NCI-H187 (cell line): ENCODE data around the gene ZBTB7B.

ENCODE experiments used
- DNase-seq, 2 experiments: peaks; one replicate each; lab custom pipeline; 2025; lab: John Stamatoyannopoulos, UW

ZBTB7B gene

DNA sequence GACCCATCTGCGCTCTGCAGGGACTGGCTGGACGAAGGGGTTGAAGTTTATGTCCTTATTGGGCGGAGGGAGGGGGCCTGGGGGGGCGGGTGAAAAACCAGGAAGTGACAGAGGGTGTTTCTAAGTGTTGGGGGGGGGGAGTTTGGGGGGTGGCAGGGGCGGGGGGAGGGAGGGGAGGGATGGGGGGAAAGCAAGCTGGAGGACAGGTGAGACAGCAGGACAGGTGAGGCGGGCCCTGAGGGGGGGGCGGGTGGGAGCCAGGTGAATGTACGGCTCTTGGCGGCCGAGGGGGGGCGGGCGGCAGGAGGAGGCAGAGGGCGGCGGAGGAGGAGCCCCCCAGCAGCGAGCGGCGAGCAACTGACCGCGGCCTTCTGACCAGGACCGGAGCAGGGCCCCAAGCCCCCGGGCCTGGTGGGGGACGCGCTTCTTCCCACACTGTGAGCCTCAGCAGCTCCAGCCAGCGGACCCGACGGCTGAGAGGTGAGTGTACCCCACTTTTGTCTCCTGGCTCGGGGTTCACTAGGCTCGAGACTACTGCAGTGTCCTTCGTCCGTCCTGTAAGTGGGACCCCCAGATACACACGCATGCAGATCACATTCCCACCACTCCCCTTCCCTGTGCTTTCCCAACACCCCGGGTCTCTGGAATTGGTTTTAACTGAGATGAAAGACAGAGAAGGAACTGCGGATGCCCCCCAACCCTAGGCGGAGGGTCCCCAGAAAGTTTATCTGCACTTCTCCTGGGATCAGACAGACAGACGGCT is at the start of gene ZBTB7B:
ZBTB7B (plus strand) TSS at position 339 of the 763 bp plus-strand sequence. CDS start 11,859 bp downstream, outside the sequence.
- peak in 1 of 2 experiments; percentile 89 for DNase-seq

DNA sequence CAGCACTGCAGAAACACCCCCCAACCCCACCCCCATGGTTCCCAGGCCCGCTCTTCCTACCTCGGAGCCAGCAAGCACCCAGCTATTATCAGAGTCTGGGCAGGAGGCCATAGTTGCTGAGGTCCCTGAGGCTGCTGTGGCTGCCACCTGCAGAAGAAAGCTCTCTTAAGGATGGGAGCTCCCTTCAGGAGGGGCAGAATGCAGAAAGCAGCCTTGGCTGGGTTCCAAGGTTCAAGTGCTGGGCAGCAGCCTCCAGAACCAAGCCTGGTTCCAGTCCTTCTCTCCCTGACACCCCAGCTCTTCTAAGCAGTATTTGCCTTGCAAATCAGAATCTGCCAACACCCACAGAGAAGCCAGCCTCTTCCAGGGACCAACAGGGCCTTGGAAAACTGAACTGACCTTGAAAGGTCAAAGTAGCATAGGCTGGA is 49.0 kb upstream of the ZBTB7B start:
- peak in 1 of 2 experiments; percentile 15 for DNase-seq

DNA sequence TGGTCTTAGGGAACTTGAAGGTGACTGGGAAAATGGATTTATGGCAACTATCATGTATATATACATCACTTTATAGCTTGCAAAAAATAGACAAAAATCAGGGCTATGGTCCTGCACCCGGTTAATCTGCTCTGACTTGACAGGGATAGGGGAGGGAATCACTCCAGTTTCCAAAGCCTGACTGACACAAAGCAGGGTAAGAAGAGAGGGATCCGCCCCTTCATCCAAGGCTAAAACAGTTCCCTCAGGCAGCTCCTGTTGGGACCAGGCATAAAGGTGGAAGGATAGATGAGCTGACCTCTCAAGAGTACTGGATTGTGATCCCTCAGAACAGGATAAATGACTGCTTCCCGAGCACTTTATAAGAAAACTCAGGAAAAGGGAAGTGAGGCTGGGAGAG is 48.1 kb upstream of the ZBTB7B start:
- DNase-seq, result no peak

DNA sequence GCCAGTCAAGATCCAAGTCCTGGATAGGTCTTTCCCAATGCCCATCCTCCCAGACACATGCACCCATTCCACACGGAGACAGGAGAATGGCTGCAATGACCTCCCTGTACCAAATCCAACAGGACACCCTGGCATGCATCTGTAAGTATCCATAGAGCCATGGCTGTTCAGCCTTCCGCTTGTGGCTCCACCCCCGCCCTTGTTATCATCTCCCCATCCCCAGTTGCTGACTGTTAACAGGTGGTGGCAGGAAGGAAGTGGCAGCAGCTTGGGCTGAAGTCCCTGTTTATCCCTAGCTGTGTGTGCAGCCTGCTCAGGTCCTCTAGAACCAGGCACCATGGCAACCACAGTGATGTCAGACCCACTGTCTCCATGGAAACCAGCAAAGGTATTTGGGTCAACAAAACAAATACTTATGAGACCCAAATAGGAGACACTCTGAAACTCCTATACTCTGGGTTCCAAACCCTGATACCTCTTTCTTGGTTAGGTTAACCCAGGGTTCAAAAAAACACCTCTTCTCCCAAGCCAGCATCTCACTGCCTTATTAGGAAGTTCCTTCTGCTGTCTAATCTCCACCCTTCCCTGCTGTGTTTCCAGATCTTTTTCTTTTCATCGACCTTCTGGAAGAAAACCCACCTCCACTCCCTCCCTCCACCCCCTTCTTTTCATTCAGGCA is 47.4 kb upstream of the ZBTB7B start:
- peak in 1 of 2 experiments; percentile 16 for DNase-seq

DNA sequence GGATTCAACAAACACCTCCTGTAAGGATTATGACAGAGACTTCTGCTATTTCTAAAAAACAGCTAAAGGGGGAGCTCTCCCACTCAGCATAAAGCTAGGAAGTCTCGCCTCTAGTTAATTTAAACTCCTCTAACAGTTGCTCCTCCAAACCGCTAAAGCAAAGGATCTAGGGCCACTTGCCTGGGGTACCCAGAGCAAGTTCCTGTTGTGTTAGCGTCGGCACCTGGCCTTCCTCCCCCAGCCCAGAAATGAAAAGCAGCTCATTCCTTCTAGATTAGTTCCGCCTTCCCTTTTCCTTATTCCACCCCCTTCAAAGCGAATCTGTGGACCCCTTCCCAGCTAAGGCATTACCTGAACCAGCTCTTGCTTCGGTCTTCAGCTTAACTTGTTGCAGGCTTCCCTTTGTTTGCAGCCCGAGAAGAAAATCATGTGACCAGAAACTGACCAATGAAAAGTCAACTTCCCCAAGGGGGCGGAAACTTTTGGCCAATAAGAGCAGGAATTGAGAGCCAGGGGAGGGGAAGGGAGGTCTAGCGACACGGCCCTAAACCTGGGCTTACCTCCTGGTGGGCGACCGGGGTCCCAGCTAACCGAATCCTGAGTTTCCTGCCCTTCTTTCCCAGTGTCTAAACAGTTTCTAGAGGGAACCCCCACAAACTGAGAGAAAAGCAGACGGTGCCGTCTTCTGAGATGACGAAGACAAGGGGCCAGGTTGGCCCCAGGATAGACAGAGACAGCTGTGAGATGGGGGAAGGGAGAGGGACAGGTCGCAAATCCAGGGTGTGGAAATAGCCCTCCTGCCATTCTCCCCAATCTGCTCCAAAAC is 46.7 kb upstream of the ZBTB7B start, which contains the start of gene PBXIP1:
PBXIP1 (minus strand) TSS at position 382 of the 826 bp plus-strand sequence. CDS start 2,378 bp downstream, outside the sequence.
- DNase-seq, result peak; percentile 88 to 97

DNA sequence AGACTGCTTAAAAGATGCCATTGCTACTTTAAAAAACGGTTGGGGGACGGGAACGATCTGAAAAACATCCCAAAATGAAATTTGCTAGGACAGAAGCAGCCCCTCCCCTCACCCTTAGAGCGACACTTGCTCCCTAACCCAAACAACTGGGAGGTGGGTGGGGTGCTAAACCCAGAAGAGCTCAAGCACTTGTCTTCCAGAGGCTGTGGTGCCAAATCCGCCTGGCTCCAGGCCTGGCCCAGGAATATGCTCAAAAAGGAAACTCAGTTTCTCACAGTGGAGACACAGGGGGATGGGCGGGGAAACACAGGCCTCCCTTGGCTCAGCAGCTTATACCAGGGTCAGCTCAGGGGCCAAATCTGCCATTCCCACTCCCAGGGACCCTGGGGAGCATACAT is 46.1 kb upstream of the ZBTB7B start:
- no peak for DNase-seq

DNA sequence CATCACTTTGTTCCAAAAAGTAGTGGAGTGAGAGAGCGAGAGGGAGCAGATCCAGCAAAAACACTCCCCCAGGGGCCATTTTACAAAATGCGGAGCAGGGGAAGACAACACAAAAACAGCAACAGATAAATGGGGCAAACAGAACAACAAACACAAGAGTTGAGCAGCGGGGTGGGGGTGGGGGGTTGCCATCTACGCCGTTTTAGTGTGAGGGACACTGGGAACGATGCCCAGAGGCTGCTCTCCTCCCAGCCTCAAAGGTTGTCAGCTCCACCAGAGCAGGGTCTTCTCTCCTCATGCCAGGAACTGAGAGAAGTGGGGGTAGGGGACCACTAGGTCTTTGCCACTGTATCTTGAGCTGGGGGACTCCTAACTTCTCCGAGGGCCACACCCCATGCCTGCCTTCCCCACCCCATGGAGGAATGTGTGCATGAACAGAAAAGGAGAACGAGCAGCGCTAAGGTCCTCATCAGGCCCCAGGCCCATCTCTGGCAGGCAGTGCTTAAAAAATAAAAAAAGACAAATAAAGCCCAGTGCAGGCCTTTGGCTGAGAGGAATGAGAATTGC is 45.4 kb upstream of the ZBTB7B start:
- no peak for DNase-seq

DNA sequence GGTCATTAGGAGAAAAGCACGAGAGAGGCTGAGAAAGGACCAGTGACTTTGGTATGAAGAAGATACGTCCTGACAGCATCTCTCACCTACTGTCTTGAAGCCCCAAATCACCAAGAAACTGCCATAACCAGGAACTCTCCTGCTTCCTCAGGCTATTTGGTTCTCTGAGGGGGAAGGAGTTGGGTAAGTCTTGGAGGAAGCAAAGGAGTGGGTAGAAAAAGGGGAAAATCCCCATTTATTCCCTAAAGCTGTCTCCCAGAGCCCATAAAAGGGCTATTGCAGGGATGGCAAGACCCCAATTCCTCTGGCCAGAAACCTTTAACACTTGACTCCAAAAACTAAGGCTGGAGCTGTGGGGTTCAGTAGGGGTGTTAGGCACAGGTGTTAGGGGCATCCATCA is 44.6 kb upstream of the ZBTB7B start:
- no peak for DNase-seq

DNA sequence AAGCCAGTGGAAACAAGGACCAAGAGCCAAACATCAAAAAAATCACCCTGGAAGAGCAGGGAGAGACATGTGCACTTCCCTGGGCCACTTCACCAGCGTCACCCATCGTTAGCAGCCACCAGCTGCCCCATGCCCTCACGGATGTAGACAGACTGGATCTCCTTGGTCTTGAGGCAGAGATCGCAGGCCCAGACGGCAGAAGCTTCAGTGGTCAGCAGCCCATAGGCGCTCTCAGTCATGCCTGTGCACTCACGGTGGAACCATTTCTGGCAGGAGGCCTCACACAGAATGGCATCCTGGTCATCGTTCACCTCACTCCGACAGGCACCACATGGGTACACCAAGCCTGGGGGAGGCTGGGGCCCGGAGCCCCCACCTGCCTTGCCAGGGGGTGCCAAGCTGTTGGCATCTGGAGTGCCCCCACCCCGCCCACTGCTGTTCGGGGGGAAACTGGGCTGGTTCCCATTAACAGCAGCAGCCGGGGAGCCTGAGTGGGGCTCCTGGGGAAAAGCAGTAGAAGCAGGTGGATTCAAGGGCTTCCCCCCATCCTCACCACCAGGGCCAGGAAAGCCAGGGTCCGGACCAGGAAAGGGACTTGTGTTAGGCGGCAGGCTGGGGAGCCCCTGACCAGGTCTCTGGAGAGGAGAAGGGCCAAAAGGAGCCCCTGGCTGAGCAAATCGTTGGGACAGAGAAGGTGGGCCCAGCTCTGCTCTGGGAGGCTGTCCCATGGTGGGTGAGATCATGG is 43.7 kb upstream of the ZBTB7B start:
- no peak for DNase-seq

DNA sequence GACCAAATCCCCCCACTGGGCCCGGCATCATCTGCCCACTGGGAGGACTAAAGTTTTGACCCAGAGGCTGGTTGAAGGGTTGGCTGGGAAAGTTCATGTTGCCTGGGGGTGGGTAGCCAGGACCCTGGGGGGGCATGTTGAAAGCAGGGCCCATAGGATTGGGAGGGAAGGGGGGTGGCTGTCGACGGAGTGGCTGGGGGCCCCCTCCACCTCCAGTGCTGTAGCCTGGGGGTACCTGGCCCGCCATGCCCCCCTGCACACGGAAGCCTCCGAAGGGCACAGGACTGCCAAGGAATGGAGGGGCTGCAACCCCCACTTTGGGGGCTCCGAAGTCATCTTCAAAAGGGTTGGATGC is 43.2 kb upstream of the ZBTB7B start:
- no peak for DNase-seq

DNA sequence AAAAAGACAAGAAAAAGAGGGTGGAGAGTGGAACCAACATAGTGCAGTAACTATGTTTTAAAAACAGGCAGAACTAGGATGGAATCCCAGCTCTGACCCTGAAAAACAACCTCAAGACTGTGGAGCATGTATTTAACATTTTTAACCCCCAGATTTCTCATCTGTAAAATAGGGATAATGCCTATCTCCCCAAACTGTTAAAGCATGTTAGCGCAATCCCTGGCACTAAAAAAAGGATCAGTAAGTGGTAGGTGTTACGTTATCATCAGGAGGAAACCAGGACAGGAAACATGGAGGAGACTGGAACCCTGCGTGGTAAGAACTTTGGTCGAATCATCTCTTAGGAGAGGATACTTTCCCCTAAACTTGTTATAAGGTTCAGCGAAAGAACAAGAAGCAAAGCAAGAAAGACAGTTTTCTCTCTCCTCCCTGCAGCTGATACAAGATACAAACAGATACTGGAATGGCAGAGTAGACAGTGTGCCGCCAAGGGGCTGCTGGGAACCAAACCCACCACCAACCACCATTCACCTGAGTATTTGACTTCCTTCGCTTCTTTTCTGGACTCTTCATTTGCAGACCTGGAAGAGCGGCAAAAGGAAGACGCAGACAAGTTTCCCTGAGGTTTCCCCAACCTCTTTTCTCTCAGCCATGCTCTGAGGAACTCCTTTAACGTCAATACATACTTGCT is 42.0 kb upstream of the ZBTB7B start:
- no peak for DNase-seq

DNA sequence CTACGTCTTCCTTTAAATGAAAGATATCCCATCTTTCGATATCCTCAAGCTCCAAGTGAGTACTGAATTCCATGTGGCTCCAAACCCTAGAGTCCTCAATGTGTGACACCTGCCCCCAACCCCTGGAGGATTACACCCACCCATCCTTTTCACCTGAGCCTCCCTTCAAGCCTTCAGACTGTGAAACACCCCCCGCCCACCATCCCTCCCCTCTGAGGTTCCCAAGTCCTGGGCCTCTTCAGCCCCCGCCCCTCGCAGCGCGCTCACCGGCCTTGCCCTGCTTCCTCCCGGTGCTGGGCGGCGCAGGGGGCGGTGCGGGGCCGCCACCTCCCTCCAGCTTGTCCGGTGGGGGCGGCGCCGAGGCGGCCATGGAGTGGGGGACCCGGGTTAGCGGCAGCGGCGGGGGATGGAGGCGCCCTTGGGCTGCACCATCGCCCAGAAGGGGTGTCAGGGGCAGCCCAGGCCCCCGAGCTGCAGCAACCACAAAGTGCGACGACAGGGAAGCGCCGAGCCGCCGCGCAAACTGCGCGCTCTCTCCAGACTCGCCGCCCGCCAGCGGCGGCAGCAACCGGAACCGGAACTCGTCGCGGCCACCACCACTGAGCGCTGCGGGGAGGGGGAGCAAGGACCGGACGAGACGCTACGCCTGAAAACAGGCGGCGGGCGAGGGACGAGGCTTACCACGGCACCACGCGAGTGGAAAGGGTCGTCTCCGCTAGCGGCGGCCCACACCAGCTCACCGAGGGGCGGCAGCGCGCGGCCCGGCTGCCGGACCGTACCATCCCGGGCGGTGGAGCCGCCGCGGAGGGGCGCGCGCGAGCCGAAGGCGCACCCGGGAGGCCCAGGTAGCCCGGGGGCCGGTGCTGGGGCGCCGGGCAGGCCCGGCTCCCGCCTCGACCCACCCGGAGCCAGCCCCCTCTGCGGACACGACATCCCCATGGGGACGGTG is 41.1 kb upstream of the ZBTB7B start, which contains the start of gene PYGO2:
PYGO2 (minus strand) TSS at position 576 of the 949 bp plus-strand sequence; CDS start at position 370, 206 bp downstream.
- peak; percentile 73 to 93 for DNase-seq

DNA sequence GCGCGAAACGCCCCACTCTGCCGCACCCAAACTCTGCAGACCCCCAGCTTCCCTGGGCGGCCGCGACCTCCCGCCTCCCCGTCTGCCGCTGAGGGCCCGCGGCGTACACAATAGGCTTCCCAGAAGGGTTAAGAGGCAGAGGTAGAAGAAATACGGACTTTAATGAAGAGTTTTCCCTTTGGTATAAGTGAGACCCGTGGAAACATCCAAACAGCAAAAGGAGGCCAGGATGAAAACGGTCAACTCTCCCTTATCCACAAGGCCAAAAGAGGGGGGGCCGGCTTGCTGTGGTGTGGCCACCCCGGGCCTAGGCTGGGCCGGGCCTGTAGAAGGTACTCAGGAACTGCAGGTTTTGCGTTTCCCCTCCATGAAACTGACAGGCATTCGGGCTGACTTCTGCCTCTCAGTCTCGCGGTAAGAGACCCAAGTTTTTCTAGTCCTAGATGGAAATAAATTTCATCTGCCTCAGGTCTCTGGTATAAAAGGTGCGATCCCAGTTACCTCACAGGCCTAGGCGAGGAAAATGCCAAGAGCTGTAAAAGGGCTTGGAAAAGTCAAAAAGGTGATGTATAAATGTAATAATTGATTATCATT is 40.3 kb upstream of the ZBTB7B start:
- DNase-seq, result peak in 1 of 2 experiments; percentile 65

DNA sequence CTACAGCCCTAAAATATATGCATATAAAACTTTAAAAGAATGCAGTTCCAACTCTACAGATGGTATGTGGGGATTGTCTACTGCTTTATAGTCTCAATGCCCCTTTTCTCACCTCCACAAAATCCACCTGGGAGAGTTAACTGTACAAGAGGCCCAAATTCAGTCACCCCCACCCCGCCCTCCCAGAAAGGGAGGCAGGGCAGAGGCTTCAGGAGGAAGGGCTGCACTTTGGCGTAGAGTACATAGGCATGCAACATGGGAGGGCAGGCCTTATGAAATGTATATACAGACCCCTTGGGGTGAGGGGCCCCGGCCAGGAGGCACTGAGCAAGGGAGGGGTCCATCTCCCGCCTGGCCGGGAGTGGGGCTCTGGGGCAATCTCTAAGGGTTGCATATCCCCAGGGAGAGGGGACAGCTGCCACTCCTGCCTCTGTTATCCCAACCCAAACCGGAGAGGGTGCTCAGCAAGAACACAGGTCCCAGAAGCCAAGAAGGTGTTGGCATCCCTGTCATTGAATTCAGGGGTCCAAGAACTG is 39.7 kb upstream of the ZBTB7B start:
- no peak for DNase-seq

DNA sequence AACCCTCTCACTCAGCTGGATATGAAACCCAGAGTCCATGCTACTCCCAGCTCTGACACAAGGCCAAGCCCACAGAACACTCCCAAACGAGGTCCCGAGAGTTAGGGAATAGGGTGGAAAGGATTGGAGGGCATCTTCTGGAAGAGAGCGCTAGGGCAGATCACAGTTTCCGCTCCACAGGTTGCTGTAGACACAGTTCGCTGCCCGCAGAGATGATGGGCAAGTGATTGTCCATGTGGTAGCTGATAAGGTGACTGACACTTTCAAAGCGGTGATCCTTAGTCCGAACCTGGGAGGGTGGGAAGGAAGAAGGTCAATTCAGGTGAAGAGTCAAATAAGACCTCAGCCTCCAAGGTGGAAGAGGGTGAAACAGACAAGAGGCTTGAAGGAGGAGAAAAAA is 39.0 kb upstream of the ZBTB7B start:
- no peak for DNase-seq

DNA sequence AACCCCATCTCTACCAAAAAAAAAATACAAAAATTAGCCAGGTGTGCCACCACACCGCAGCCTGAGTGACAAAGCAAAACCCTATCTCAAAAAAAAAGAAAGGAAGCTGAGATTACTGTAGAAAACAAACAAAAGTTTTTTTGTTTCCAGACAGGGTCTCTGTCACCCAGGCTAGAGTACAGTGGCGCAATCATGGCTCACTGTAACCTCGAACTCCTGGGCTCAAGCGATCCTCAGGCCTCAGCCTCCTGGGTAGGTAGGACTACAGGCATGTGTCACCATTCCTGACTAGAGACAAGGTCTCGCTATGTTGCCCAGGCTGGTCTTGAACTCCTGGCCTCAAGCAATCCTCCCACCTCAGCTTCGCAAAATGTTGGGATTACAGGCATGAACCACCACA is 38.2 kb upstream of the ZBTB7B start:
- DNase-seq, result no peak

DNA sequence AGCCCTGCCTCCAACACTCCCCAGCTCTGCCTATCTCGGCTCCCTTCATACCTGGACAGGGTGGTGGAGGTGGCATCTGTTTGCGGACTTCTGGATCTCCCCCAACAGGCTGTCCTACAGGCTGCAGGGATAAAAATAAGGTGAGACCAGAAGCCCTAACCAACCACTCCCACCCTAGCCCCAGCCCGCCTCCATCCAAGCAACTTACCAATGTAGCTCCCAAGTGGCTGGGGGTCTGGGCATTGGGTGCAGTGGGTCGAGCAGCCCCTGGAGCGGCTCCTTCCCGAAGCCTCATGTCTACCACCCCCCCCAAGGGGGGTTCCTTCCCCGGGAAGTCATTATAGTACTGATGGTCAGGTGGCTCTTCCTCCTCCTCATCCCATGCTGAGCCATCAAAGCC is 36.5 kb upstream of the ZBTB7B start:
- no peak for DNase-seq

DNA sequence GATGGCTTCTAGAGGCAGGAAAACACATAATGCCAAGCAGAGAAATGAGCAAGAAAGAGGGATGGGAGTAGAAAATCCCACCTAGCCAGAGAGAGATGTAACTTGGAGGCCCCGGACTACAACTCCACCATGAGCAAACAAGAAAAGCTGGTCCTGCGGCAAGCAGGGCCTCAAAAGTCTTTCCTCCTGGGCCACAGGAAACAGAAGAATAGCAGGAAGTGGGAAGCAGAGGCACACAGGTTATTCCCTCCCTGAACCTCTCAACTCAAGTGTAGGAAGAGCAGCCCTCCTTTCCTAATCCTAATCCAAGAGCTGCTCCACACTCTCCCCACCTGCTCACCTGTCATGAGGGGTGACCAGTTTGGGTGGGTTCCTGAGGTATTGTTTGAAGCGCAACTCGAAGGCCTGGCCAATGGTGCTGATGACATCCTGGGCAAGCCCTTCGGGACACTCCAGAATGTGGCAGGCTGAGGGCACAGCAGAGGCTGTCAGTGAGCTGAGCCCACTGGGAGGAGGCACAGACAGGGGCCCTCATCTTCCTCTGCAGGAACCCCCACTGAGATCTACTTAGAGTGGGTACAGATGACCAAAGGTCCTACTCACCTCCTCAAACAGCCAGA is 35.2 kb upstream of the ZBTB7B start:
- DNase-seq, result no peak
